Liver (tissue), 9 donors: ENCODE data around the gene KRTAP5-2. TPM values are rescaled to one million over a fixed set of nuclear protein-coding genes. Genes with fewer than 3 reads are reported as not detected.
"Not testable (repeated sequence)": the region's sequence is repeated elsewhere in the genome, so short reads cannot be mapped to it uniquely, and the experiment has no call there.

Experiments
- DNase-seq: peaks from one replicate; pipeline ENCODE4 v3.0.0-alpha.2; 2017; ENCODE audit warnings: low spot score
- H3K27ac ChIP-seq, 2 donors: one replicate each; pipeline ENCODE4 v1.7.0; 2013; ENCODE audit warnings: inconsistent platforms in 2 of 2, low read length in 2 of 2, control low read depth in 1 of 2, low read depth in 1 of 2, mild to moderate bottlenecking in 1 of 2
- H3K27me3 ChIP-seq, 4 donors: one replicate each; pipeline versions ENCODE4 v1.6.1 to v1.7.0; 2013; ENCODE audit warnings: low read length in 3 of 4, inconsistent platforms in 1 of 4, mild to moderate bottlenecking in 1 of 4, moderate library complexity in 1 of 4; ENCODE audit not compliant: control insufficient read depth in 4 of 4, insufficient read depth in 4 of 4
- H3K36me3 ChIP-seq, 4 donors: one replicate each; pipeline versions ENCODE4 v1.6.1 to v1.7.0; 2013; ENCODE audit warnings: low read length in 3 of 4, mild to moderate bottlenecking in 3 of 4, low read depth in 1 of 4, moderate library complexity in 1 of 4; ENCODE audit not compliant: control insufficient read depth in 4 of 4, insufficient read depth in 3 of 4
- H3K4me1 ChIP-seq, 4 donors: one replicate each; pipeline versions ENCODE4 v1.6.1 to v1.7.0; 2013; ENCODE audit warnings: low read length in 3 of 4, mild to moderate bottlenecking in 3 of 4, moderate library complexity in 1 of 4; ENCODE audit not compliant: control insufficient read depth in 4 of 4, insufficient read depth in 4 of 4
- H3K4me3 ChIP-seq, 3 donors: one replicate each; pipeline versions ENCODE4 v1.6.1 to v1.7.0; 2013; ENCODE audit warnings: low read length in 3 of 3, control low read depth in 1 of 3, low read depth in 1 of 3, mild to moderate bottlenecking in 1 of 3
- H3K9ac ChIP-seq, 2 donors: one replicate each; pipeline ENCODE4 v1.7.0; 2013; ENCODE audit warnings: low read length in 2 of 2, mild to moderate bottlenecking in 2 of 2, moderate library complexity in 2 of 2, control low read depth in 1 of 2, low read depth in 1 of 2
- H3K9me3 ChIP-seq, 4 donors: one replicate each; pipeline versions ENCODE4 v1.6.1 to v1.7.0; 2013; ENCODE audit warnings: low read length in 3 of 4; ENCODE audit not compliant: control insufficient read depth in 4 of 4
- EGR1 ChIP-seq, 2 donors: IDR thresholded peaks; 2 replicates each; pipeline ENCODE4 v1.6.1; 2016 to 2018; ENCODE audit warnings: antibody characterized with exemption in 2 of 2, low read depth in 2 of 2
- HNF4A ChIP-seq, 2 donors: conservative IDR thresholded peaks; 2 replicates each; pipeline ENCODE4 v1.6.1; 2016; ENCODE audit warnings: antibody characterized with exemption in 2 of 2, mild to moderate bottlenecking in 2 of 2
- JUND ChIP-seq, 2 donors: IDR thresholded peaks; 2 replicates each; pipeline ENCODE4 v1.6.1; 2016; ENCODE audit warnings: antibody characterized with exemption in 2 of 2
- NR2F2 ChIP-seq: IDR thresholded peaks from 2 replicates; pipeline ENCODE4 v1.6.1; 2016; ENCODE audit warnings: antibody characterized with exemption
- YY1 ChIP-seq: IDR thresholded peaks from 2 replicates; pipeline ENCODE4 v1.6.1; 2016; ENCODE audit warnings: antibody characterized with exemption, mild to moderate bottlenecking
- WGBS: extraction: QIAGEN DNeasy Blood & Tissue Kit; methylation state at CpG from one replicate; pipeline ENCODE4 v1.1.7; 2013; 5-methylcytosine and 5-hydroxymethylcytosine counted together
- polyA plus RNA-seq, 2 donors: library from polyadenylated mRNA; stranded (reverse) in 1 of 2; unstranded in 1 of 2; fragments of 200-250 nt in 1 of 2; fragments of >200 nt in 1 of 2; fragmentation: Nextera tagmentation in 1 of 2; extraction: Ambion mirVana in 1 of 2; gene quantifications; one replicate each; pipeline versions ENCODE4 v1.2.1 to v1.2.3, GENCODE V29; 2013 to 2015
- total RNA-seq, 2 donors: library from RNA; depleted of rRNA; stranded (reverse); fragments of >200 nt; gene quantifications; one replicate each; pipeline ENCODE4 v1.2.3, GENCODE V29; 2014
- TF ChIP-seq, protein P1 (sequence below): IDR thresholded peaks from 2 replicates; pipeline ENCODE4 v1.6.1; 2016; ENCODE audit warnings: antibody characterized with exemption
- TF ChIP-seq, protein P2 (sequence below): IDR thresholded peaks from 2 replicates; pipeline ENCODE4 v1.6.1; 2016; ENCODE audit warnings: antibody characterized with exemption
- TF ChIP-seq, protein P3 (sequence below): fragments of 150-350 bp; IDR thresholded peaks from 2 replicates; pipeline ENCODE4 v1.5.1; 2017; ENCODE audit warnings: improper control_type of control experiment, low read depth, low read length; ENCODE audit not compliant: missing input control
- donor health status: healthy.
- donor health status: healthy.
- donor health status: healthy.
- donor health status: healthy.
- donor health status: healthy.

KRTAP5-2 gene, protein sequence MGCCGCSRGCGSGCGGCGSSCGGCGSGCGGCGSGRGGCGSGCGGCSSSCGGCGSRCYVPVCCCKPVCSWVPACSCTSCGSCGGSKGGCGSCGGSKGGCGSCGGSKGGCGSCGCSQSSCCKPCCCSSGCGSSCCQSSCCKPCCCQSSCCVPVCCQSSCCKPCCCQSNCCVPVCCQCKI
- not detected for total RNA-seq
- under 1 TPM in 1 of 2 donors, not detected in 1; 0.08 TPM for polyA plus RNA-seq

DNA sequence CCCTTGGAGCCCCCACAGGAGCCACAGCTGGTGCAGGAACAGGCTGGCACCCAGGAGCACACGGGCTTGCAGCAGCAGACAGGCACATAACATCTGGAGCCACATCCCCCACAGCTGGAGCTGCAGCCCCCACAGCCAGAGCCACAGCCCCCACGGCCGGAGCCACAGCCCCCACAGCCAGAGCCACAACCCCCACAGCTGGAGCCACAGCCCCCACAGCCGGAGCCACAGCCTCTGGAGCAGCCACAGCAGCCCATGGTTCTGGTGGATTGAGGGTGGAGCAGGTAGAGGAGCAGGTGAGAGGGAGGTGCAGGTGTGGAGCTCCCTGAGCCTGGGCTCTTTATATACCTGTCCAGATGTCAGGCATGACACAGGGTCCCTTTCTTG, at the start of gene KRTAP5-2:
Gene KRTAP5-2 (minus strand): TSS at position 301 of the 387 bp plus-strand sequence. CDS start 44 bp downstream, at position 257.
- H3K27me3 ChIP-seq = no peaks in the 10 kb centered on the region
- WGBS = 72% methylated on average over 4 of the region's 4 CpGs

DNA sequence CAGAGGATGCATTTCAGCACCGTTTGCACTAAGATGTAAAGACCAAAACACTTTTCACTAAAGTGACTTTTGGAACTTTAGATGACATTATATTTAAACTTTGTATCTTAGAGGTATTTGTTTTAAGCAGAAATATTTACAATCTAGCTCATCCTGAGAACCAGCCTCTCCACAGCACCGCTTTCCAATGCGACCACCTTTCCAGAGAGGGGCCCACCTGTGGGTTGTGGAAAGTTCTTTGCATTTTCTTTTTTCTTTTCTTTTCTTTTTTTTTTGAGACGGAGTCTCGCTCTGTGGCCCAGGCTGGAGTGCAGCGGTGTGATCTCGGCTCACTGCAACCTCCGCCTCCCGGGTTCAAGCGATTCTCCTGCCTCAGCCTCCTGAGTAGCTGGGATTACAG, 48.4 kb upstream of the KRTAP5-2 start:
- 89% methylated on average over 10 of the region's 10 CpGs for WGBS
- DNase-seq, H3K4me1 ChIP-seq, H3K27ac ChIP-seq, H3K9me3 ChIP-seq, H3K27me3 ChIP-seq, H3K4me3 ChIP-seq, H3K9ac ChIP-seq, H3K36me3 ChIP-seq: not testable (repeated sequence)

More for the DNA sequence above, at the start of gene KRTAP5-2:
- H3K9me3 ChIP-seq = no peaks in the 10 kb centered on the region
- no peaks in the 10 kb centered on the region for H3K36me3 ChIP-seq
- TF ChIP-seq, protein P1, sequence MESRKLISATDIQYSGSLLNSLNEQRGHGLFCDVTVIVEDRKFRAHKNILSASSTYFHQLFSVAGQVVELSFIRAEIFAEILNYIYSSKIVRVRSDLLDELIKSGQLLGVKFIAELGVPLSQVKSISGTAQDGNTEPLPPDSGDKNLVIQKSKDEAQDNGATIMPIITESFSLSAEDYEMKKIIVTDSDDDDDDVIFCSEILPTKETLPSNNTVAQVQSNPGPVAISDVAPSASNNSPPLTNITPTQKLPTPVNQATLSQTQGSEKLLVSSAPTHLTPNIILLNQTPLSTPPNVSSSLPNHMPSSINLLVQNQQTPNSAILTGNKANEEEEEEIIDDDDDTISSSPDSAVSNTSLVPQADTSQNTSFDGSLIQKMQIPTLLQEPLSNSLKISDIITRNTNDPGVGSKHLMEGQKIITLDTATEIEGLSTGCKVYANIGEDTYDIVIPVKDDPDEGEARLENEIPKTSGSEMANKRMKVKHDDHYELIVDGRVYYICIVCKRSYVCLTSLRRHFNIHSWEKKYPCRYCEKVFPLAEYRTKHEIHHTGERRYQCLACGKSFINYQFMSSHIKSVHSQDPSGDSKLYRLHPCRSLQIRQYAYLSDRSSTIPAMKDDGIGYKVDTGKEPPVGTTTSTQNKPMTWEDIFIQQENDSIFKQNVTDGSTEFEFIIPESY = no peak
- TF ChIP-seq JUND (IDR thresholded peaks at IDR 0.05) (no peak), NR2F2 (no peak), YY1 (no peak)
- TF ChIP-seq, protein P2, sequence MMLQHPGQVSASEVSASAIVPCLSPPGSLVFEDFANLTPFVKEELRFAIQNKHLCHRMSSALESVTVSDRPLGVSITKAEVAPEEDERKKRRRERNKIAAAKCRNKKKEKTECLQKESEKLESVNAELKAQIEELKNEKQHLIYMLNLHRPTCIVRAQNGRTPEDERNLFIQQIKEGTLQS = no peak
- no peak within 1 kb of the TSS for H3K4me3 ChIP-seq
- no peak within 1 kb of the TSS for H3K27ac ChIP-seq
- H3K4me1 ChIP-seq = peaks cover 0 to 5% (median 0%) of the 10 kb centered on the region in 4 donors
- no peak within 1 kb of the TSS for H3K9ac ChIP-seq
- no peak for DNase-seq

DNA sequence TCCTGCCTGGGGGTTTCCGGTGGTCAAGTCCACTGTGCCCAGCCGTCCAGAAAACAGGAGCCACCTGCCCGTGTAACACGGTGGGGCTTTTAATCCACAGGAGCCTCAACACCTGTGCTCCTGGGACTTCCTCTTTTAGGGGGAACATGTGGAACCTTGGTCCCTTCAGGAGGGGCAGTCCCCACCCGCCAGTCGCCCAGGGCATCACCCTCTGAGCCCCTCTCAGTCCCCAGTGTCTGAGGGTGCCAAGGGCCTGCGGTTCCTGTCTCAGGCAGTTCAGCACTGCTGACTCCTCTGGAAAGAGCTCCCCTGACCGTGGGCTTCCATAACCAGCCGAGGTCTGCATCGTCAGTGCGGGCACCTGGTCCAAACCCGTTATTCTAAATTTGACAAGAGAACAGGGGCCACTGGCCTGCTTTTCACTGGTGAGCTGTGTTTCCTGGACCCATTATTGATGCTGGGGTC, 47.3 kb upstream of the KRTAP5-2 start:
- H3K9me3 ChIP-seq = no peaks in the 10 kb centered on the region
- WGBS = 84% methylated on average over 12 of the region's 12 CpGs
- no peak overlapping the region for H3K9ac ChIP-seq
- no peak overlapping the region for H3K4me3 ChIP-seq
- no peak overlapping the region for H3K27ac ChIP-seq
- H3K4me1 ChIP-seq = peaks cover 0 to 5% (median under 1%) of the 10 kb centered on the region in 4 donors
- DNase-seq = no peak
- H3K36me3 ChIP-seq = no peaks in the 10 kb centered on the region
- TF ChIP-seq EGR1 (IDR thresholded peaks at IDR 0.05; ENCODE audit: low read depth in 2 of 2) (no peak), HNF4A (conservative IDR thresholded peaks at IDR 0.05) (no peak), JUND (IDR thresholded peaks at IDR 0.05) (no peak)
- TF ChIP-seq, protein P3, sequence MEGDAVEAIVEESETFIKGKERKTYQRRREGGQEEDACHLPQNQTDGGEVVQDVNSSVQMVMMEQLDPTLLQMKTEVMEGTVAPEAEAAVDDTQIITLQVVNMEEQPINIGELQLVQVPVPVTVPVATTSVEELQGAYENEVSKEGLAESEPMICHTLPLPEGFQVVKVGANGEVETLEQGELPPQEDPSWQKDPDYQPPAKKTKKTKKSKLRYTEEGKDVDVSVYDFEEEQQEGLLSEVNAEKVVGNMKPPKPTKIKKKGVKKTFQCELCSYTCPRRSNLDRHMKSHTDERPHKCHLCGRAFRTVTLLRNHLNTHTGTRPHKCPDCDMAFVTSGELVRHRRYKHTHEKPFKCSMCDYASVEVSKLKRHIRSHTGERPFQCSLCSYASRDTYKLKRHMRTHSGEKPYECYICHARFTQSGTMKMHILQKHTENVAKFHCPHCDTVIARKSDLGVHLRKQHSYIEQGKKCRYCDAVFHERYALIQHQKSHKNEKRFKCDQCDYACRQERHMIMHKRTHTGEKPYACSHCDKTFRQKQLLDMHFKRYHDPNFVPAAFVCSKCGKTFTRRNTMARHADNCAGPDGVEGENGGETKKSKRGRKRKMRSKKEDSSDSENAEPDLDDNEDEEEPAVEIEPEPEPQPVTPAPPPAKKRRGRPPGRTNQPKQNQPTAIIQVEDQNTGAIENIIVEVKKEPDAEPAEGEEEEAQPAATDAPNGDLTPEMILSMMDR = no peak
- TF ChIP-seq, protein P2 = no peak
- H3K27me3 ChIP-seq = no peaks in the 10 kb centered on the region
